Erythroblast (primary cell): ENCODE data around the gene SLC35B2.

ENCODE experiments used
- DNase-seq, 2 experiments: peaks; one replicate each; lab custom pipeline; 2025; lab: John Stamatoyannopoulos, UW
- GATA1 ChIP-seq: IDR thresholded peaks from 2 replicates; pipeline ENCODE4 v1.6.1; 2011; ENCODE audit warnings: low read depth, mild to moderate bottlenecking, control low read depth, low read length, moderate library complexity
- POLR2A ChIP-seq: IDR thresholded peaks from 2 replicates; pipeline ENCODE4 v1.6.1; 2011; ENCODE audit warnings: mild to moderate bottlenecking, low read length

The SLC35B2 gene

GRCh38 chr6:44257025-44257752 lies at the start of gene SLC35B2:
Gene SLC35B2 (minus strand): TSS chr6:44257528. CDS start chr6:44257410, 118 bp downstream.
- DNase-seq, result peak; percentile 89 to 92
- peak; percentile 65 for TF ChIP-seq POLR2A
- TF ChIP-seq GATA1, result no peak

- DNase-seq, result no peak
- TF ChIP-seq GATA1 (no peak), POLR2A (no peak)
Measured at GRCh38 chr6:44306710-44307109, 49.4 kb upstream of the SLC35B2 start.

- no peak for DNase-seq
- TF ChIP-seq GATA1, result no peak
- no peak for TF ChIP-seq POLR2A
Measured at GRCh38 chr6:44305200-44305725, 47.9 kb upstream of the SLC35B2 start.

- DNase-seq, result peak; percentile 61 to 74
- TF ChIP-seq GATA1, result no peak
- no peak for TF ChIP-seq POLR2A
Measured at GRCh38 chr6:44304282-44305199, 47.2 kb upstream of the SLC35B2 start.

GRCh38 chr6:44303842-44304241 lies 46.5 kb upstream of the SLC35B2 start:
- TF ChIP-seq GATA1 (no peak), POLR2A (no peak)
- no peak for DNase-seq

- no peak for TF ChIP-seq POLR2A
- TF ChIP-seq GATA1, result no peak
- DNase-seq, result no peak
Measured at GRCh38 chr6:44302856-44303255, 45.5 kb upstream of the SLC35B2 start.

- DNase-seq, result no peak
- no peak for TF ChIP-seq GATA1
Measured at GRCh38 chr6:44301782-44302564, 44.6 kb upstream of the SLC35B2 start.

GRCh38 chr6:44301106-44301505 lies 43.8 kb upstream of the SLC35B2 start:
- no peak for TF ChIP-seq GATA1
- TF ChIP-seq POLR2A, result no peak

GRCh38 chr6:44300292-44300823 lies 43.0 kb upstream of the SLC35B2 start:
- no peak for DNase-seq
- TF ChIP-seq GATA1 (no peak), POLR2A (no peak)

More at GRCh38 chr6:44301106-44301505, 43.8 kb upstream of the SLC35B2 start:
- no peak for DNase-seq

- TF ChIP-seq POLR2A, result no peak
- DNase-seq, result no peak
Measured at GRCh38 chr6:44298864-44299263, 41.5 kb upstream of the SLC35B2 start.

- DNase-seq, result no peak
- TF ChIP-seq POLR2A, result peak; percentile 27
- TF ChIP-seq GATA1, result no peak
Measured at GRCh38 chr6:44298055-44298803, 40.9 kb upstream of the SLC35B2 start.

GRCh38 chr6:44297063-44298038 lies 40.0 kb upstream of the SLC35B2 start:
- TF ChIP-seq GATA1 (no peak), POLR2A (peak; percentile 29)
- DNase-seq, result peak; percentile 26 to 41
